Esophagus muscularis mucosa (tissue), 4 donors: Measurements from ENCODE around the gene SLC7A4.

Experiments
- EP300 ChIP-seq: sonication (generic); formaldehyde crosslinking; IDR thresholded peaks from one replicate; pipeline ENCODE4 v1.6.1; 2017; ENCODE audit warnings: antibody characterized with exemption
- POLR2A ChIP-seq: fragments of 450-650 bp; IDR thresholded peaks from one replicate; pipeline ENCODE4 v1.6.1; 2017; ENCODE audit warnings: antibody characterized with exemption, moderate library complexity, mild to moderate bottlenecking, low read depth
- POLR2AphosphoS5 ChIP-seq, 2 donors: sonication (generic); formaldehyde crosslinking; IDR thresholded peaks; one replicate each; pipeline ENCODE4 v1.6.1; 2017; ENCODE audit warnings: antibody characterized with exemption in 2 of 2
- TF ChIP-seq, protein P1 (sequence below), 3 experiments: fragments of 200-600 bp in 2 of 3; fragments of 450-650 bp in 1 of 3; sonication (generic) in 2 of 3; IDR thresholded peaks; one replicate each; pipeline ENCODE4 v1.5.1; 2017 to 2019; ENCODE audit warnings: antibody characterized with exemption in 3 of 3, mild to moderate bottlenecking in 2 of 3, moderate library complexity in 1 of 3

DNA sequence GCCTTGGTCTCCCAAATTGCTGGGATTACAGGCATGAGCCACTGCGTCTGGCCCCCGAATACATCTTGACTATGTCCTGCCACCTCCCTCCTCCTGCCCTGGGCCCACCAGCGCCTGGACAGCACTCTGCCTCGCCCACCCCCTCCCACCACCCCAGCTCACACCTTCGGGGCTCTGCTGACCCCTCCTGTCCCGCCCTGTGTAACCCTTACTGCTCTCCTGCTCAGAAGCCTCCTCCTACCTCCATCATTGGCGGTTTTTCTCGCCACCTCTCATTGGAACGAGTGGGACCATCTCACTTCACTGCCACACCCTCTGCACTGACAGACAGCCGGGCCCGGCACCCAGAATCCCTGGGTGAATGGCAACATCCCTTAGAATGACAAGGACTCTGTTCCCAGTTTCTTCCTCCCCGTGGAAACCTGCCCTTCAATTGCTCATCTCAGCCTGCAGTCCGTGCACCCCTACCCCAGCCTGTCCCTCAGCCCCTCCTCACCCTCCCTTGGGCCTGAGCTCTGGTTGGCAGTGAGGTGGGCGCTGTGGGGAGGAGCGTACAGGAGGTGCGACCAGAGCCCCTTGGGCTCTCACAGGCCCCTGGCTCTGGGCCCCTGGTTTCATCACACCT lies 45.6 kb upstream of the SLC7A4 start:
- TF ChIP-seq, protein P1, sequence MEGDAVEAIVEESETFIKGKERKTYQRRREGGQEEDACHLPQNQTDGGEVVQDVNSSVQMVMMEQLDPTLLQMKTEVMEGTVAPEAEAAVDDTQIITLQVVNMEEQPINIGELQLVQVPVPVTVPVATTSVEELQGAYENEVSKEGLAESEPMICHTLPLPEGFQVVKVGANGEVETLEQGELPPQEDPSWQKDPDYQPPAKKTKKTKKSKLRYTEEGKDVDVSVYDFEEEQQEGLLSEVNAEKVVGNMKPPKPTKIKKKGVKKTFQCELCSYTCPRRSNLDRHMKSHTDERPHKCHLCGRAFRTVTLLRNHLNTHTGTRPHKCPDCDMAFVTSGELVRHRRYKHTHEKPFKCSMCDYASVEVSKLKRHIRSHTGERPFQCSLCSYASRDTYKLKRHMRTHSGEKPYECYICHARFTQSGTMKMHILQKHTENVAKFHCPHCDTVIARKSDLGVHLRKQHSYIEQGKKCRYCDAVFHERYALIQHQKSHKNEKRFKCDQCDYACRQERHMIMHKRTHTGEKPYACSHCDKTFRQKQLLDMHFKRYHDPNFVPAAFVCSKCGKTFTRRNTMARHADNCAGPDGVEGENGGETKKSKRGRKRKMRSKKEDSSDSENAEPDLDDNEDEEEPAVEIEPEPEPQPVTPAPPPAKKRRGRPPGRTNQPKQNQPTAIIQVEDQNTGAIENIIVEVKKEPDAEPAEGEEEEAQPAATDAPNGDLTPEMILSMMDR (IDR thresholded peaks at IDR 0.05), result no peak
- TF ChIP-seq POLR2A, result no peak
- TF ChIP-seq EP300, result no peak
- no peak for TF ChIP-seq POLR2AphosphoS5 (IDR thresholded peaks at IDR 0.05)
